Omental fat pad (tissue), 4 donors: ENCODE data around the gene ZNF683. TPM values are rescaled to one million over a fixed set of nuclear protein-coding genes. Genes with fewer than 3 reads are reported as not detected.
A peak's percentile ranks its signal among the peaks of the same experiment; 100 is the strongest.
"Not testable (repeated sequence)": the region's sequence is repeated elsewhere in the genome, so short reads cannot be mapped to it uniquely, and the experiment has no call there.

Experiments
- ATAC-seq: fragments of 150-250 bp; one replicate; pipeline ENCODE4 v1.9.1; 2016; ENCODE audit warnings: mild to moderate bottlenecking, moderate library complexity; ENCODE audit not compliant: low FRiP score
- DNase-seq: peaks from one replicate; pipeline ENCODE4 v3.0.0-alpha.2; 2019; ENCODE audit warnings: low spot score
- total RNA-seq, 4 donors: library from RNA; depleted of rRNA; stranded (reverse); fragments of >200 nt; gene quantifications; one replicate each; pipeline ENCODE4 v1.1.0, GENCODE V29; 2016
- TF ChIP-seq, protein P1 (sequence below), 3 donors: fragments of 450-650 bp; IDR thresholded peaks; one replicate each; pipeline ENCODE4 v1.5.1; 2016 to 2017; ENCODE audit warnings: antibody characterized with exemption in 3 of 3, mild to moderate bottlenecking in 3 of 3, moderate library complexity in 2 of 3

The ZNF683 gene
- total RNA-seq = not detected

DNA sequence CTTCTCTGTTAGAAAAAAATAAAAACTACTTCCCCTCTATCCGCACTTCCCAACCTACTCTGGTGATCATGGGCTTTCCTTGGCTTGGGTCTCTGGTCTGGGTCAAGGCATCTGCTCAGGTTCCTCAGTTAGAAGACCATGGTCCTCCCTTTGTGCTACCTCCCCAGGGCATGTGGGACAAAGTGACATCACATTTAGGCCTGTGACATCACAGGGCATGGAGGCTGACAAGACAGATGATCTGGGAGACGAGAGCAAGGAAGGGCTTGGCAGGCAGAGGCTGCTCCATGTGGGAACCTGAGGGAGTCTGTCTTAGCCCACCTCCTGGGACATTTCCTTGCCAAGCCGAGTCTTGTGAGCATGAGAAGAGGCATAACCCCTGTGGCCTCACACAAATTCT, at the start of gene ZNF683:
ZNF683 (minus strand) TSS at position 140 of the 400 bp plus-strand sequence. CDS start 4,179 bp downstream, outside the sequence.
- not testable (repeated sequence) for DNase-seq, ATAC-seq

DNA sequence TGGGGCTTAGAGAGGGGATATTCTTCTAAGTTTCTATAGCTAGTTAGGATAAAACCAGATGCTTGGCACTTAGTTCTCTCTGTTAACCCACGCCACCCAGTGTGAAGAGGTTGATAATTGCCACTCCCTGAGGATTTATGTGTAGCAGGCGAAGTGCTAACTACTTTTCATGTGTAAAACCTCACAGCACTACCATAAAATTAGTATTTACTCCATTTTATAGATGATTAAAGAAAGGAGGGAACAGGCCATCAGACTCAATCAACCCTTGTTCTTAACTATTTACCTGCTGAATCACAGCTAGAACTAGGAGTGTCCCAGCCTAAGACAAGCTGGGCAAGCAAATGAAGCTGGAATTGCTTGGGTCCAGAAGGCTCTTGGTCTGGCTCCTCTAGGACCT, 46.9 kb upstream of the ZNF683 start:
- DNase-seq = no peak
- ATAC-seq = no peak
- TF ChIP-seq, protein P1, sequence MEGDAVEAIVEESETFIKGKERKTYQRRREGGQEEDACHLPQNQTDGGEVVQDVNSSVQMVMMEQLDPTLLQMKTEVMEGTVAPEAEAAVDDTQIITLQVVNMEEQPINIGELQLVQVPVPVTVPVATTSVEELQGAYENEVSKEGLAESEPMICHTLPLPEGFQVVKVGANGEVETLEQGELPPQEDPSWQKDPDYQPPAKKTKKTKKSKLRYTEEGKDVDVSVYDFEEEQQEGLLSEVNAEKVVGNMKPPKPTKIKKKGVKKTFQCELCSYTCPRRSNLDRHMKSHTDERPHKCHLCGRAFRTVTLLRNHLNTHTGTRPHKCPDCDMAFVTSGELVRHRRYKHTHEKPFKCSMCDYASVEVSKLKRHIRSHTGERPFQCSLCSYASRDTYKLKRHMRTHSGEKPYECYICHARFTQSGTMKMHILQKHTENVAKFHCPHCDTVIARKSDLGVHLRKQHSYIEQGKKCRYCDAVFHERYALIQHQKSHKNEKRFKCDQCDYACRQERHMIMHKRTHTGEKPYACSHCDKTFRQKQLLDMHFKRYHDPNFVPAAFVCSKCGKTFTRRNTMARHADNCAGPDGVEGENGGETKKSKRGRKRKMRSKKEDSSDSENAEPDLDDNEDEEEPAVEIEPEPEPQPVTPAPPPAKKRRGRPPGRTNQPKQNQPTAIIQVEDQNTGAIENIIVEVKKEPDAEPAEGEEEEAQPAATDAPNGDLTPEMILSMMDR (IDR thresholded peaks at IDR 0.05) = no peak

DNA sequence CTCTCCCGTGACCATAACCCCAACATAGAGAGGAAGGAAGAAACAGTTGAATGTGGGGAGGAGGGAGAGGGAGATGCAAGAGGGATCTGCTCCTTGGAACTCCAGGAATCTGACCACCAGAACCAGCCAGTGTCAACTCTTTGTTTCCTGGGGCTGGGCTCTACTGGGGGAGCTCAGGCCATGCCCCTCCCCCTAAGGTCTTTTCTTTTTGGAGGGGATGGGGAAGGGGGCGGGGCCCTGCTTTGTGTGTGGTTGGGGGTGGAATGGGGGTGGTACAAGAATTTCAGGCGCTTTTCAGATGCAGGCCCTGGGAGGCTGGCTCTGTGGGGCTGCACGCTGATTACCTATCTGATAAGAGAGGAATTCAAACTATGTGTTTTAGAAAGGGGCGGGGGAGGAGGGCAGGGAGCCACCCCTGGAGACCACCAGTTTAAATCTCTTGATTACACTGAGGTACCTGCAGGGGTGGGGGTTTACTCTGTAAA, 46.4 kb upstream of the ZNF683 start:
- TF ChIP-seq, protein P1 (IDR thresholded peaks at IDR 0.05) = no peak
- DNase-seq = no peak
- no peak for ATAC-seq

GRCh38 chr1:26417111-26417759, 44.7 kb upstream of the ZNF683 start:
- DNase-seq (peak; percentile 62), ATAC-seq (no peak)
- TF ChIP-seq, protein P1 (IDR thresholded peaks at IDR 0.05) = peak in 1 of 3 donors; percentile 13

DNA sequence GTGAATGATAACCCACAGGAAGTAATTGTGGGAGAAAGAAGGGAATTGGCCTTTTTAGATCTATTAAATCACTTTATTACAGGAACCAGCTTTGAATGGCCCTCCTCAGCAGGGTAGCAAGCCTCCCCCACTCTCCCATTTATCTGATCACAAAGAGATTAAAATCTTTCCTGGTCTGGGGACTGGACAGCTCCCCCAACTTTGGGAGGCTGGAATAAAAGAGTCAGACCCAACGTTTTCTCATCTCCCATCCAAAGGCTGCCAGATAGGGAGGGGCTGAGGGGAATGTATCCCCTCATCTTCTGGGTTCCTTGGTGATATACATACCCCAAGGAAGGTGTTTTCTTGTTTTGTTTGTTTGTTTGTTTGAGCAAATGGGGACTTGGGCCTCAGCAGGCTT, 40.5 kb upstream of the ZNF683 start:
- ATAC-seq (no peak), DNase-seq (no peak)
- TF ChIP-seq, protein P1 (IDR thresholded peaks at IDR 0.05) = no peak

GRCh38 chr1:26412180-26412840, 39.8 kb upstream of the ZNF683 start:
- DNase-seq (no peak), ATAC-seq (no peak)
- TF ChIP-seq, protein P1 (IDR thresholded peaks at IDR 0.05) = no peak

DNA sequence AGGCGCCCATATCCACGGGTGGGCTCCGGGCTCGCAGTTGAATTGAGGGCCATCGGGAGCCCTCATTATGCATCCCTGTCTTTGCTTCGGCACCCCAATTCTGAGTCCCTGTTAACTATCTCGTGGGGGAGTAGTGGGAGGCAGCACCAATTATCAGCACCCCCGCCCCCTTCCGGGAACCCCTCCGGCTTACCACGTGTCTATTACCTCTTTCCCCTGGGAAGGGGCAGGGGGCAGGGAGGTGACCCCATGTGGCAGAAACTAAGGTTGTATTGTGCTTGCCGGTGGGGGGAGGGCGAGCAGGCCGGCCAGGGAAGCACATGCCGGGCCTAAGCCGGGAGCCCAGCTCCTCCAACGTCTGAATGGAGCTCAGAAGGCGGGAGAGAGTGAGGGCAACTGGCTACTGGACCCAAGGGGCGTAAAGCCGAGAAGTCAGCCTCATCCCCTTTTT, 39.1 kb upstream of the ZNF683 start:
- DNase-seq (no peak), ATAC-seq (no peak)
- TF ChIP-seq, protein P1 (IDR thresholded peaks at IDR 0.05) = no peak
